ENCODE results near the gene RAP1GAP2. TPM values are rescaled to one million over a fixed set of nuclear protein-coding genes. Genes with fewer than 3 reads are reported as not detected.

The RAP1GAP2 gene
- total and polyA plus RNA-seq, 11 donors, result 13.5 to 44.1 (median 34.3) TPM

MicroRNA genes within 50 kb of the gene (microRNA counts, 767-probe panel; counts per million panel counts)
- microRNA hsa-miR-1253, result 0 to 71.6 counts per million in 2 donors

Small RNA genes within 50 kb of the gene (microRNA-seq; reads per million reads assigned to microRNA genes)
- gene MIR1253, result 0 reads per million in 4 donors

Other genes with a start within 250 kb of the RAP1GAP2 start
- gene PAFAH1B1, start 202.8 kb upstream of the RAP1GAP2 start, total RNA-seq, result 100 to 1,000 TPM in 8 of 9 donors, 10 to 100 TPM in 1; 80.5 to 154 (median 121) TPM
- 10 to 100 TPM; 32.6 to 98.4 TPM for gene PAFAH1B1, start 202.8 kb upstream of the RAP1GAP2 start, polyA plus RNA-seq
- 100 to 1,000 TPM; 104 to 298 (median 157) TPM for gene CLUH, start 84.7 kb upstream of the RAP1GAP2 start, total RNA-seq
- gene CLUH, start 84.7 kb upstream of the RAP1GAP2 start, polyA plus RNA-seq, result 100 to 1,000 TPM in 1 of 2 donors, 10 to 100 TPM in 1; 89.5 to 123 TPM
- gene CCDC92B, start 46.8 kb upstream of the RAP1GAP2 start, total RNA-seq, result under 1 TPM in 6 of 9 donors, not detected in 3; 0.08 to 0.44 (median 0.18) TPM
- under 1 TPM; 0.03 to 0.27 TPM for gene CCDC92B, start 46.8 kb upstream of the RAP1GAP2 start, polyA plus RNA-seq

Data from heart left ventricle (tissue), 11 donors.